ENCODE results near the gene MOB2.

The MOB2 gene

GRCh38 chr11:1484061-1484671 lies 2.4 kb downstream of the MOB2 start (continued):
- TF ChIP-seq, protein P1, sequence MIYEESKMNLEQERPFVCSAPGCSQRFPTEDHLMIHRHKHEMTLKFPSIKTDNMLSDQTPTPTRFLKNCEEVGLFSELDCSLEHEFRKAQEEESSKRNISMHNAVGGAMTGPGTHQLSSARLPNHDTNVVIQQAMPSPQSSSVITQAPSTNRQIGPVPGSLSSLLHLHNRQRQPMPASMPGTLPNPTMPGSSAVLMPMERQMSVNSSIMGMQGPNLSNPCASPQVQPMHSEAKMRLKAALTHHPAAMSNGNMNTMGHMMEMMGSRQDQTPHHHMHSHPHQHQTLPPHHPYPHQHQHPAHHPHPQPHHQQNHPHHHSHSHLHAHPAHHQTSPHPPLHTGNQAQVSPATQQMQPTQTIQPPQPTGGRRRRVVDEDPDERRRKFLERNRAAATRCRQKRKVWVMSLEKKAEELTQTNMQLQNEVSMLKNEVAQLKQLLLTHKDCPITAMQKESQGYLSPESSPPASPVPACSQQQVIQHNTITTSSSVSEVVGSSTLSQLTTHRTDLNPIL (CRISPR knock-in tag; IDR thresholded peaks at IDR 0.05; ENCODE audit: low read depth), result no peak
- no peak for TF ChIP-seq ISL1 (CRISPR knock-in tag; IDR thresholded peaks at IDR 0.05)

- no peak for ATAC-seq
- TF ChIP-seq OSR1 (CRISPR knock-in tag; IDR thresholded peaks at IDR 0.05) (no peak), SNAI2 (CRISPR knock-in tag; IDR thresholded peaks at IDR 0.05) (no peak), TSHZ2 (CRISPR knock-in tag; IDR thresholded peaks at IDR 0.05) (no peak), POU6F1 (CRISPR knock-in tag; IDR thresholded peaks at IDR 0.05; ENCODE audit: borderline replicate concordance, low read depth) (no peak), ESRRG (CRISPR knock-in tag; IDR thresholded peaks at IDR 0.05) (no peak), ZNF8 (CRISPR knock-in tag; IDR thresholded peaks at IDR 0.05) (no peak), CSDC2 (CRISPR knock-in tag; IDR thresholded peaks at IDR 0.05) (no peak), ZNF70 (CRISPR knock-in tag; IDR thresholded peaks at IDR 0.05) (no peak)
Measured at GRCh38 chr11:1483445-1483961, 3.1 kb downstream of the MOB2 start.

GRCh38 chr11:1482581-1483444 lies 3.8 kb downstream of the MOB2 start:
- no peak for TF ChIP-seq TSHZ2 (CRISPR knock-in tag; IDR thresholded peaks at IDR 0.05)
- TF ChIP-seq ZFP3 (CRISPR knock-in tag; IDR thresholded peaks at IDR 0.05), result no peak
- no peak for TF ChIP-seq ISL1 (CRISPR knock-in tag; IDR thresholded peaks at IDR 0.05)
- no peak for TF ChIP-seq ESRRG (CRISPR knock-in tag; IDR thresholded peaks at IDR 0.05)
- TF ChIP-seq BACH2 (CRISPR knock-in tag; IDR thresholded peaks at IDR 0.05; ENCODE audit: borderline replicate concordance), result no peak
- no peak for TF ChIP-seq GLIS3 (CRISPR knock-in tag; IDR thresholded peaks at IDR 0.05)
- TF ChIP-seq ZFP30 (CRISPR knock-in tag; IDR thresholded peaks at IDR 0.05), result no peak
- no peak for TF ChIP-seq ZC3H10 (CRISPR knock-in tag; IDR thresholded peaks at IDR 0.05)
- no peak for TF ChIP-seq ZNF565 (CRISPR knock-in tag; conservative IDR thresholded peaks at IDR 0.05; ENCODE audit: low read depth)
- no peak for ATAC-seq

- no peak for ATAC-seq
- TF ChIP-seq ZFP30 (CRISPR knock-in tag; IDR thresholded peaks at IDR 0.05), result no peak
- TF ChIP-seq SNAI2 (CRISPR knock-in tag; IDR thresholded peaks at IDR 0.05), result no peak
- TF ChIP-seq, protein P1 (CRISPR knock-in tag; IDR thresholded peaks at IDR 0.05; ENCODE audit: low read depth), result no peak
- TF ChIP-seq TSHZ2 (CRISPR knock-in tag; IDR thresholded peaks at IDR 0.05), result no peak
- no peak for TF ChIP-seq ZNF8 (CRISPR knock-in tag; IDR thresholded peaks at IDR 0.05)
- TF ChIP-seq PPARA (CRISPR knock-in tag; IDR thresholded peaks at IDR 0.05; ENCODE audit: borderline replicate concordance), result no peak
- TF ChIP-seq CSDC2 (CRISPR knock-in tag; IDR thresholded peaks at IDR 0.05), result no peak
- TF ChIP-seq TCF4 (CRISPR knock-in tag; IDR thresholded peaks at IDR 0.05; ENCODE audit: borderline replicate concordance), result no peak
- no peak for TF ChIP-seq ZNF565 (CRISPR knock-in tag; conservative IDR thresholded peaks at IDR 0.05; ENCODE audit: low read depth)
Measured at GRCh38 chr11:1481861-1482441, 4.6 kb downstream of the MOB2 start.
